Parathyroid adenoma (tissue), 2 donors: ENCODE results near the gene ESRRG.

Experiments
- H2AFZ ChIP-seq: fragments of 300-600 bp; sonication (generic); one replicate; pipeline ENCODE4 v1.7.0; 2017; ENCODE audit warnings: antibody characterized with exemption, mild to moderate bottlenecking
- H3K27ac ChIP-seq: fragments of 300-600 bp; sonication (generic); one replicate; pipeline ENCODE4 v1.7.0; 2017
- H3K27me3 ChIP-seq: fragments of 300-600 bp; sonication (generic); one replicate; pipeline ENCODE4 v1.7.0; 2017; ENCODE audit warnings: low read length; ENCODE audit not compliant: control insufficient read depth, insufficient read depth
- H3K36me3 ChIP-seq: fragments of 300-600 bp; sonication (generic); one replicate; pipeline ENCODE4 v1.7.0; 2017; ENCODE audit warnings: low read length; ENCODE audit not compliant: control insufficient read depth, insufficient read depth
- H3K4me1 ChIP-seq: fragments of 300-600 bp; sonication (generic); one replicate; pipeline ENCODE4 v1.7.0; 2017; ENCODE audit warnings: control low read depth
- H3K4me2 ChIP-seq: fragments of 300-600 bp; sonication (generic); one replicate; pipeline ENCODE4 v1.7.0; 2017; ENCODE audit warnings: low read length
- H3K4me3 ChIP-seq: fragments of 300-600 bp; sonication (generic); one replicate; pipeline ENCODE4 v1.7.0; 2017; ENCODE audit warnings: low read depth, low read length
- H3K79me2 ChIP-seq: fragments of 300-600 bp; sonication (generic); one replicate; pipeline ENCODE4 v1.7.0; 2017; ENCODE audit warnings: control low read depth
- H3K9ac ChIP-seq: fragments of 300-600 bp; sonication (generic); one replicate; pipeline ENCODE4 v1.7.0; 2017; ENCODE audit warnings: mild to moderate bottlenecking
- H3K9me3 ChIP-seq: fragments of 300-600 bp; sonication (generic); one replicate; pipeline ENCODE4 v1.7.0; 2017; ENCODE audit warnings: low read length; ENCODE audit not compliant: control insufficient read depth
- TF ChIP-seq, protein P1 (sequence below): fragments of 300-600 bp; sonication (generic); IDR thresholded peaks from one replicate; pipeline ENCODE4 v1.7.0; 2017; ENCODE audit warnings: antibody characterized with exemption, mild to moderate bottlenecking
- donor health status: primary hyperparathyroidism.

ESRRG gene

DNA sequence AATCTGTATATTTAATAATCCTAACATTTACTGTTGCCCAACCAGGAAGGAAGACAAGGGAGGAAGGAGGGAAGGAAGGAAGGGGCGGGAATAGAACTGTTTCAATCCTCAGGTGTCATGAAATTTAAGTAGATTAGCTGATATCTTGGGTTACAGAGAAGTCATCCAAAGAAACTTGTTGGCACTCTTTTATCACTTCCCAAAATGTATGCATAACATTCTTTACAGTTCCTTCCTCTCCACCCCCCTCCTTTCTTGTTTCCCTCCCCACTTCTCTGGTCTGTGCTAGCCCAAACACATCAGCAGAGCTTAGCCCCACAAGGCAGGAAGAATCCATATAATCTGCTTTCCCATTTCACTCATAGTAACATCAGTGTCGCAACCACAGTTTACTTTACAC, 110.9 kb downstream of the ESRRG start:
- H3K4me1 ChIP-seq, result peaks cover 3% of the 10 kb centered on the region
- H3K27ac ChIP-seq, result no peak overlapping the region
- H3K9me3 ChIP-seq, result no peaks in the 10 kb centered on the region
- H3K4me2 ChIP-seq, result no peak overlapping the region
- H3K79me2 ChIP-seq, result no peaks in the 10 kb centered on the region
- no peaks in the 10 kb centered on the region for H3K36me3 ChIP-seq
- H3K9ac ChIP-seq, result no peak overlapping the region
- no peak overlapping the region for H2AFZ ChIP-seq
- H3K4me3 ChIP-seq, result no peak overlapping the region
- H3K27me3 ChIP-seq, result no peaks in the 10 kb centered on the region
- TF ChIP-seq, protein P1, sequence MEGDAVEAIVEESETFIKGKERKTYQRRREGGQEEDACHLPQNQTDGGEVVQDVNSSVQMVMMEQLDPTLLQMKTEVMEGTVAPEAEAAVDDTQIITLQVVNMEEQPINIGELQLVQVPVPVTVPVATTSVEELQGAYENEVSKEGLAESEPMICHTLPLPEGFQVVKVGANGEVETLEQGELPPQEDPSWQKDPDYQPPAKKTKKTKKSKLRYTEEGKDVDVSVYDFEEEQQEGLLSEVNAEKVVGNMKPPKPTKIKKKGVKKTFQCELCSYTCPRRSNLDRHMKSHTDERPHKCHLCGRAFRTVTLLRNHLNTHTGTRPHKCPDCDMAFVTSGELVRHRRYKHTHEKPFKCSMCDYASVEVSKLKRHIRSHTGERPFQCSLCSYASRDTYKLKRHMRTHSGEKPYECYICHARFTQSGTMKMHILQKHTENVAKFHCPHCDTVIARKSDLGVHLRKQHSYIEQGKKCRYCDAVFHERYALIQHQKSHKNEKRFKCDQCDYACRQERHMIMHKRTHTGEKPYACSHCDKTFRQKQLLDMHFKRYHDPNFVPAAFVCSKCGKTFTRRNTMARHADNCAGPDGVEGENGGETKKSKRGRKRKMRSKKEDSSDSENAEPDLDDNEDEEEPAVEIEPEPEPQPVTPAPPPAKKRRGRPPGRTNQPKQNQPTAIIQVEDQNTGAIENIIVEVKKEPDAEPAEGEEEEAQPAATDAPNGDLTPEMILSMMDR, result no peak

DNA sequence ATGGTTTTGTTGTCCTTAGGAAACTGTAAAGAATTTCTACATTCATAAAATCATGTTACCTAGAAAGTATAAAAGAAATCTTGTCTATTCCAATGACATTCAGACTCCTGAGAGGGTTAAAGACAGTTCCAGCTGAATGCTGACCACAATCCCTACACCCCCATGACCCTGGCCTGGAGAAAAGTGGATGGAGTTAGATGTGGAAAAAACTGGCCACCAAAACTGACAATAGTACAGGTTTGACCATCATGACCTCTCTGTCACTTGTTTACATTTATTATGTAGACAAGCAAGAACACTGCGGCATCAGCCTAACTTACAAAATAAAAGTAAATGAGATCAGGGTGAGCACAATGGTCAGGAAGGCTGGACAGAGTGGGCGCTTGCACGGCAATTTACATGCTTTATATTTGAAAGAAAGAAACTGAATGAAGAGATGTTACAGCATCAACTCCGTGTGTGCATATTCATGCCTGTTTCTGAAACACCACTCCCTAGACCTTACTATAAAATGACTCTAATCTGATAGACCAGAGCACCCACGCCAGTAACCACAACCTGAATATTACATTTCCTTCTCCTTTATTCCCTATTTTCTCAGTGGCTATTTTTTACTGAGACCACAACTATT, 116.0 kb downstream of the ESRRG start:
- TF ChIP-seq, protein P1, result no peak
- peaks cover 4% of the 10 kb centered on the region for H3K4me1 ChIP-seq

DNA sequence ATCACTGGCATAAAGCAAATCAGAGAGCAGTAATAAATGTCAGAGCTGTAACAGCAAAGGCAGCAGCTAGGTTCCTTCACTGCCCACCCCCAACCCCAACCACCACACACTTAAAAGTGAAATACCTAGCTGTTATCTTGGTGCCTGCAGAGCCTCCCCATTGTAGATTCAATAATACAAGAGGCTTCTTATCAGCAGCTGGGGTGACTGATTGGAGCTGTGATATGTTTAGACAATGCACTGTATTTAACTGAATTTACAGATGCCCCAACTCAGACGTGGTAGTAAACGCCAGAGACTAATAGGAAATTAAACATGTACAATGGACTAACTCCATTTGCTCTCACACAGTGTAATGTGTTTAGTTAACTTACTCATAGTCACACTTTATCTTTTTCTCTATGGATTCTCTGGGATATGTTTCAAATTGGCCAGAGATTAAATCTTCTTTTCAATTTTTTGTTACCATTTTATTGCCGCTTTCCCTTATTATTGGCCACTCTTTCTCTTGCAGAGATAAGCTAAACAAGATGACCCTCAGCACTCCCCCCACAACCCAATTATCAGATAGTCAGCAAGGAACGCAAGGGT, 117.1 kb downstream of the ESRRG start:
- Histone ChIP-seq H3K9ac (no peak overlapping the region), H3K9me3 (no peaks in the 10 kb centered on the region), H3K4me3 (no peak overlapping the region), H3K27ac (no peak overlapping the region), H3K4me1 (peaks cover 4% of the 10 kb centered on the region), H3K4me2 (peak overlapping the region; percentile 9), H3K79me2 (no peaks in the 10 kb centered on the region), H2AFZ (no peak overlapping the region), H3K36me3 (no peaks in the 10 kb centered on the region), H3K27me3 (no peaks in the 10 kb centered on the region)
- TF ChIP-seq, protein P1, result no peak

More for the DNA sequence above, 116.0 kb downstream of the ESRRG start:
- Histone ChIP-seq H3K4me2 (no peak overlapping the region), H2AFZ (no peak overlapping the region), H3K4me3 (no peak overlapping the region), H3K9me3 (no peaks in the 10 kb centered on the region), H3K27me3 (no peaks in the 10 kb centered on the region), H3K79me2 (no peaks in the 10 kb centered on the region), H3K36me3 (no peaks in the 10 kb centered on the region), H3K9ac (no peak overlapping the region), H3K27ac (no peak overlapping the region)

DNA sequence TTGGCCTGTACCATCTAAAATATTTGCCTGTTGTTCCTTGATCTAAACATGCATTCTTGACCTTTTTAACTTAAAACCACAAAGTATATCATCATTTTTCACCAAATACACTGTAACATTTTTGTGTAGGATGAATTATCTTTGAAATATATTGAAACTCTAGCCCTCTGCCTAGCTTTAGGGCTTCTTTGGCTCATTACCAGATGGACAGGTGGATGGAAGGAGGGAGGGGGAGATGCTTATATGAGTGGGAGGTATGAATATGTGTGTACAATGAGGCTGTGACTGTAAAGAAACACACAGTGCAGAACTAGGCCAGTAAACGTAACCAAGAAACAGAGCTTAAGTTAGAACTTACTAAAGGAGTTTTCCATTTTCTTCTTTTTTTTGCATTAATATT, 118.5 kb downstream of the ESRRG start:
- TF ChIP-seq, protein P1, result no peak

More for the DNA sequence above, 118.5 kb downstream of the ESRRG start:
- H3K4me3 ChIP-seq, result no peak overlapping the region
- no peak overlapping the region for H3K27ac ChIP-seq
- no peak overlapping the region for H2AFZ ChIP-seq
- H3K9me3 ChIP-seq, result no peaks in the 10 kb centered on the region
- no peaks in the 10 kb centered on the region for H3K36me3 ChIP-seq
- H3K4me2 ChIP-seq, result no peak overlapping the region
- H3K4me1 ChIP-seq, result peaks cover 4% of the 10 kb centered on the region
- H3K9ac ChIP-seq, result no peak overlapping the region
- no peaks in the 10 kb centered on the region for H3K79me2 ChIP-seq
- no peaks in the 10 kb centered on the region for H3K27me3 ChIP-seq
